Panc1 (cell line): Measurements from ENCODE around the gene FARP2. TPM values are rescaled to one million over a fixed set of nuclear protein-coding genes. Genes with fewer than 3 reads are reported as not detected.
"Not testable (repeated sequence)": the region's sequence is repeated elsewhere in the genome, so short reads cannot be mapped to it uniquely, and the experiment has no call there.

Source experiments
- ATAC-seq: fragments of 200-7000 bp; cut with Tn5 transposase; 2 replicates; pipeline ENCODE4 v1.9.1; 2020; ENCODE audit warnings: mild to moderate bottlenecking, moderate library complexity
- BruUV-seq: library from RNA; stranded (reverse); fragments of 400-500 nt; replicated peaks from 2 replicates; lab custom pipeline; 2021; lab: Mats Ljungman, UMichigan
- CTCF ChIA-PET: fragments of 300-600 bp; sonication (Branson Sonifier 250); formaldehyde crosslinking; loops from one replicate; lab custom pipeline; 2022; ENCODE audit warnings: antibody characterized with exemption; lab: Charles Lee
- POLR2A ChIA-PET: fragments of 300-600 bp; sonication (Branson Sonifier 250); formaldehyde crosslinking; loops from one replicate; lab custom pipeline; 2022; ENCODE audit warnings: antibody characterized with exemption; lab: Charles Lee
- DNase-seq: peaks from one replicate; pipeline ENCODE4 v3.0.0-alpha.2; 2010; ENCODE audit warnings: low read depth, low spot score
- H3K27ac ChIP-seq: 2 replicates; pipeline ENCODE4 v1.5.1; 2011; ENCODE audit warnings: mild to moderate bottlenecking, low read length, inconsistent platforms
- H3K27me3 ChIP-seq: fragments of 200-500 bp; sonication (Bioruptor generic); 2 replicates; pipeline ENCODE4 v1.6.0; 2014; ENCODE audit warnings: low read length, inconsistent platforms; ENCODE audit not compliant: control insufficient read depth, insufficient read depth
- H3K36me3 ChIP-seq: fragments of 200-500 bp; sonication (Bioruptor generic); 2 replicates; pipeline ENCODE4 v1.5.1; 2014; ENCODE audit warnings: inconsistent platforms, mild to moderate bottlenecking, low read length, moderate library complexity; ENCODE audit not compliant: control insufficient read depth, insufficient read depth
- H3K4me1 ChIP-seq: 2 replicates; pipeline ENCODE4 v1.5.1; 2011; ENCODE audit warnings: inconsistent platforms, mild to moderate bottlenecking, low read length, moderate library complexity; ENCODE audit not compliant: control insufficient read depth, insufficient read depth
- H3K4me3 ChIP-seq, 2 experiments: 2 replicates each; pipeline ENCODE4 v1.5.1; 2011 to 2012; ENCODE audit warnings: low read depth in 2 of 2, low read length in 2 of 2, mild to moderate bottlenecking in 2 of 2, inconsistent platforms in 1 of 2, moderate library complexity in 1 of 2
- H3K9me3 ChIP-seq: fragments of 200-500 bp; sonication (Bioruptor generic); 2 replicates; pipeline ENCODE4 v1.5.1; 2014; ENCODE audit warnings: low read depth, mild to moderate bottlenecking, inconsistent platforms, low read length, moderate library complexity; ENCODE audit not compliant: control insufficient read depth, insufficient read depth
- CTCF ChIP-seq: fragments of 450-650 bp; IDR thresholded peaks from 2 replicates; pipeline ENCODE4 v1.5.1; 2017; ENCODE audit warnings: mild to moderate bottlenecking
- POLR2AphosphoS5 ChIP-seq: IDR thresholded peaks from 2 replicates; pipeline ENCODE4 v1.6.1; 2012; ENCODE audit warnings: mild to moderate bottlenecking, low read depth, low read length, moderate library complexity
- REST ChIP-seq, 2 experiments: IDR thresholded peaks; 2 replicates each; pipeline ENCODE4 v1.6.1; 2011 to 2012; ENCODE audit warnings: low read depth in 2 of 2, control low read depth in 1 of 2, low read length in 1 of 2, mild to moderate bottlenecking in 1 of 2, moderate library complexity in 1 of 2; ENCODE audit not compliant: insufficient read depth in 1 of 2
- SIN3A ChIP-seq: IDR thresholded peaks from 2 replicates; pipeline ENCODE4 v1.6.1; 2012; ENCODE audit warnings: low read depth, mild to moderate bottlenecking, low read length, moderate library complexity, borderline replicate concordance; ENCODE audit not compliant: insufficient read depth
- TCF7L2 ChIP-seq: IDR thresholded peaks from 2 replicates; pipeline ENCODE4 v1.6.1; 2011; ENCODE audit warnings: mild to moderate bottlenecking, low read depth, low read length, inconsistent platforms
- in situ Hi-C: cut with HindIII; loops from 2 replicates; pipeline ENCODE4 v1.10.0; 2016; ENCODE audit warnings: low sequenced_read_pairs, low pct_unique_long_range_greater_than_20kb
- intact Hi-C: fragments of 100-400 bp; cut with micrococcal nuclease; formaldehyde crosslinking; loops from one replicate; pipeline ENCODE4 v1.10.0; 2022; ENCODE audit not compliant: unreplicated experiment
- total RNA-seq: library from RNA; stranded (reverse); gene quantifications from one replicate; pipeline ENCODE4 v1.2.1, GENCODE V29; 2021; ENCODE audit not compliant: unreplicated experiment

FARP2 gene
- total RNA-seq, 1 experiment from 2014 or later = 80.3 TPM

- H3K36me3 ChIP-seq, DNase-seq, BruUV-seq, POLR2A ChIA-PET, H3K27ac ChIP-seq, CTCF ChIA-PET, H3K27me3 ChIP-seq, H3K4me3 ChIP-seq, H3K4me1 ChIP-seq, H3K9me3 ChIP-seq, intact Hi-C loops, ATAC-seq, in situ Hi-C loops: not testable (repeated sequence)
These were observed 94.0 kb downstream of the FARP2 start for GRCh38 chr2:241450092-241450491.

- H3K4me3 ChIP-seq = no peak overlapping the region
- no peaks in the 10 kb centered on the region for H3K27me3 ChIP-seq
- in situ Hi-C loops = no loop called here
- intact Hi-C loops = no loop called here
- no peaks in the 10 kb centered on the region for H3K36me3 ChIP-seq
- H3K27ac ChIP-seq = no peak overlapping the region
- POLR2A ChIA-PET = no interaction called here
- H3K4me1 ChIP-seq = no peaks in the 10 kb centered on the region
- H3K9me3 ChIP-seq = no peaks in the 10 kb centered on the region
- ATAC-seq (no peak), DNase-seq (no peak)
- TF ChIP-seq SIN3A (no peak), CTCF (no peak), POLR2AphosphoS5 (no peak), REST (IDR thresholded peaks at IDR 0.05; ENCODE audit: insufficient read depth in 1 of 2, low read depth in 2 of 2, low read length in 1 of 2) (no peak), TCF7L2 (no peak)
- CTCF ChIA-PET = no interaction called here
- no TSS peak for BruUV-seq
These were observed 95.9 kb downstream of the FARP2 start for GRCh38 chr2:241451840-241452506.

GRCh38 chr2:241453919-241454318, 97.8 kb downstream of the FARP2 start:
- H3K36me3 ChIP-seq, ATAC-seq, H3K9me3 ChIP-seq, POLR2A ChIA-PET, H3K4me3 ChIP-seq, H3K27ac ChIP-seq, CTCF ChIA-PET, DNase-seq, H3K4me1 ChIP-seq, BruUV-seq, intact Hi-C loops, in situ Hi-C loops, H3K27me3 ChIP-seq: not testable (repeated sequence)
